ENCODE results near the gene KDR.

The KDR gene

DNA sequence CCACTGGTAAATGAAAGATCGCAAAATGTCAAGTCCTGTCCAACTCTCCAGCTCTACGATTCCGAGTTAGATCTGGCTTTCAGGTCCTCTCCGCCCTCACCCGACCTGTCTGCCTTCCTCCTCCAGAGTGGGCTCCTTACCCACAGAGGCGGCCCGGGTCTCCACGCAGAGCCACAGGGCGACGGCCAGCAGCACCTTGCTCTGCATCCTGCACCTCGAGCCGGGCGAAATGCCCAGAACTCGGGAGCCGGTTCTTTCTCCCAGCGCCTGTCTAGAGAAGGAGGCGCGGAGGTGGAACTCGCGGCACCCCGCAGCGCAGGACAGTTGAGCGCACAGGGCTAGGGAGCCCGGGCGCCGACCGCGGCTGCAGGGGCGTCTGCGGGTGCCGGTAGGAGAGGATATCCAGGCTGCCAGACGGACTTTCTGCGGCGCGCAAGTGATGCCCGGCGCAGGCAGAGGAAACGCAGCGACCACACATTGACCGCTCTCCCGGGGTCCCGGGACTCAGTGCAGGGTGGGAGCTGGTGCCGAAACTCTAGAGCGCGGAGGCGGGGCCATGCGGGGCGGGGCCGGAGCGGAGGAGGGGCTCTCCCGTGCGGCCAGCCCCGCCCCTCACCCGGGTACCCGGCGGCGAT is at the start of gene KDR:
KDR (minus strand) TSS at position 509 of the 635 bp plus-strand sequence; CDS start at position 207, 302 bp downstream.
- in situ Hi-C loops (cut with MboI; ENCODE audit: low pct_unique_long_range_greater_than_20kb, low sequenced_read_pairs): no loop called here
- no peak for DNase-seq

DNA sequence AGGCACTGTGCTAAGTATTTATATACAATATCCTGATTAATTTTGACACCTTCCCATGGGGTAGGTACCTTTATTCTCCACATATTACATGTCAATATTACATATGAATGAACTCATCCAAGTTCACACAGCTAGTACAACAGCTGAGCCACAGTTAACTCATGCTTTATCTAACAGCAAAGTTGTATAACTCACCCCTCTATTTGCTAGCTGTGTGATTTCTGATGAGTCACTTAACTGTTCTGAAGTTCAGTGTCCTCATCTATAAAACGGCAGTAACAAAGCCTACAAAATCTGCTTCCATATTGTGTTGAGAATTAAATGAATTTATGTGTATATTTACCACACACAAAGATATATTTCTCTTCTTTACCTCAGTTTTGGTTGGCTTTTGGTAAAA is 48.2 kb upstream of the KDR start:
- no peak for DNase-seq
- in situ Hi-C loops (cut with MboI; ENCODE audit: low pct_unique_long_range_greater_than_20kb, low sequenced_read_pairs): no loop called here

DNA sequence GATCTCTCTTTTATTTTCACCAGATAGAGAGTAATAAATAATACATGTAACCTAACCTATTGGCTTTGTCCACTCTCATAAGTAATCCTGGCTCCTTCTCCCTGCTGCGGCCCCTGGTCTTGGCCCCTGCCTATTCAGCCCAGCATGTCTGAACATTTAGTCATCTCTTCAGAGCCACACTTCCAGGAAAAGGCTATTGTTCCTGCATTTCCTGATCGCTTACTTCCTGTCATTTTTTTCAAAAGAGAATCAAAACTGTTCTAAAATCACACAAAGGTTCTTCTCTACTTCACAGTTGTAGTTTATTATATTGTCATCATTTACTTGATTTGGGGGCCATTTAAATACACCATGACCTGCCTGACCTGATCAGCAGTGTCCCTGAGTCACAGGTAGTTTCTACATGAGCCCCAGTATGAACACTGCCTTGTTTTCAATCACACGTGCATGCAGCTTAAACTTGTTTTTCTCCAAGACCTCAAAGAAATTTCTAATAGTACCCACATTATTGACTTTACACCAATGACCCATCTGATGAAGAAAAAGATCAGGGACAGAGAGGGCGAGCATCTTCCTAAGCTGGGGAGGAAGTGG is 47.4 kb upstream of the KDR start:
- in situ Hi-C loops (cut with MboI; ENCODE audit: low pct_unique_long_range_greater_than_20kb, low sequenced_read_pairs): no loop called here

DNA sequence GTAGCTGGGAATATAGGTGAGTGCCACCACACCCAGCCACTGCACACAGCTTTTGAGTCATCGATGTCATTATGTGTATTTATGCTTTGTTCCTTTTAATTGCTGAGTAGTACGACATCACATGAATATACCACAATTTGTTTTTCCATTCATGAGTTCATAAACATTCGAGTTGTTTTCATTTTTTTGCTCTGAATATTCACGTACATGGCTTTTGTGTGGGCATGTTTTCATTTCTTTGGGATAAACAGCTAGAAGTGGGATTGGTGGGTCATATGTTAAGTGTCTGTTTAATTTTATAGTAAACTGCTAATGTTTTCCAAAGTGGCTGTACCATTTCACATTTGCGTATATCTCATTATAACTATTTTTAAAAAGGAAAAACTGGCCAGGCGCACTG is 45.1 kb upstream of the KDR start:
- in situ Hi-C loops (cut with MboI; ENCODE audit: low pct_unique_long_range_greater_than_20kb, low sequenced_read_pairs): no loop called here

More for the DNA sequence above, 47.4 kb upstream of the KDR start:
- DNase-seq: no peak

DNA sequence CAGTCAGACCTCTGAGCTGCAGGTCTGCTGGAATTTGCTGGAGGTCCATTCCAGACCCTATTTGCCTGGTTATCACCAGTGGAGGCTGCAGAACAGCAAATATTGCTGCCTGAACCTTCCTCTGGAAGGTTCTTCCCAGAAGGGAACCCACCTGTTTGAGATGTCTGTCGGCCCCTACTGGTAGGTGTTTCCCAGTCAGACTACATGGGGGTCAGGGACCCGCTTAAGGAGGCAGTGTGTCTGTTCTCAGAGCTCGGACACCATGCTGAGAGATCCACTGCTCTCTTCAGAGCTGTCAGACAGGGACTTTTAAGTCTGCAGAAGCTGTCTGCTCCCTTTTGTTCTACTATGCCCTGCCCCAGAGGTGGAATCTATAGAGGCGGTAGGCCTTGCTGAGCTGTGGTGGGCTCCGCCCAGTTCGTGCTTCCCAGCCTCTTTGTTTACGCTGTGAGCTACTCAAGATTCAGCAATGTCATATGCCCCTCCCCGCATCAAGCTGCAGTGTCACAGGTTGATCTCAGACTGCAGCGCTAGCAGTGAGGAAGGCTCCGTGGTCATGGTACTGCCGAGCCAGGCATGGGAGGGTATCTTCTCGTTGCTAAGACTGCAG is 44.1 kb upstream of the KDR start:
- no peak for DNase-seq
- in situ Hi-C loops (cut with MboI; ENCODE audit: low pct_unique_long_range_greater_than_20kb, low sequenced_read_pairs): no loop called here

More for the DNA sequence above, 45.1 kb upstream of the KDR start:
- DNase-seq: no peak

DNA sequence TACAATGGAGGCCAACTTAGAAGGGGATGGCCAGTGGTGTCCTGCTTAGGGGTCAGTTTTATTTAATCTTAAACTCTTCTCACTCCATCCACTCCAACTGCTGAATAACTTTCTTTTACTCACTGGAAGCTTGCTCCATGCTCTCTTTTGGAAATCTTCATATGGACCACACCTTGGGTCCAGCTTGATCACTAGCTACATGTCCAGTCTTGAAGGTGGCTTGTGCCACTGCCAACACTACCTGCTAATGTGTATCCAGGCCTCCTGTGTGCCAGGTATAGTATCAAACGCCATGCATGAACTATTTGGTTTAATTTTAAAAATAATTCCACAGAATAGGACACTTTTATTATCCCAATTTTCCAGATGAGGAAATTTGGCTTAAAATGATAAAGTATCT is 37.0 kb upstream of the KDR start:
- no peak for DNase-seq
- in situ Hi-C loops (cut with MboI; ENCODE audit: low pct_unique_long_range_greater_than_20kb, low sequenced_read_pairs): no loop called here

DNA sequence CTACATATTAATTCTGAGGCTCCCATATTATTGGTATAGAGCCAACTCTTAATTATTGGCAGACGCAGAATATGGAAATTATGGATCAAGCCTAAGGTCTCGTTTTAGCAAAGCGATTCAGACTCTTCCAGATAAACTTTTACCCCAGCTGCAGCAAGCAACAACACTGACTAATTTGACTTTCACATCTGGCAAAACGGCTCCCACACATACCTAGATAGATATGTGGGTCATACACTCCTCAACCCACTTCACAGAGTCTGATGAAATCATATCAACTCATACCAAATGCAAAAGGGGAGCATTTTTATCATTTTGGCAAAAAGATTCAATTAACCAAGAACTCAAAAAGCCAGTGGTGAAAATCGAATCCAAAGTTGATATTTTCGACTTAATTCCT is 36.3 kb upstream of the KDR start:
- in situ Hi-C loops (cut with MboI; ENCODE audit: low pct_unique_long_range_greater_than_20kb, low sequenced_read_pairs): no loop called here
- no peak for DNase-seq

DNA sequence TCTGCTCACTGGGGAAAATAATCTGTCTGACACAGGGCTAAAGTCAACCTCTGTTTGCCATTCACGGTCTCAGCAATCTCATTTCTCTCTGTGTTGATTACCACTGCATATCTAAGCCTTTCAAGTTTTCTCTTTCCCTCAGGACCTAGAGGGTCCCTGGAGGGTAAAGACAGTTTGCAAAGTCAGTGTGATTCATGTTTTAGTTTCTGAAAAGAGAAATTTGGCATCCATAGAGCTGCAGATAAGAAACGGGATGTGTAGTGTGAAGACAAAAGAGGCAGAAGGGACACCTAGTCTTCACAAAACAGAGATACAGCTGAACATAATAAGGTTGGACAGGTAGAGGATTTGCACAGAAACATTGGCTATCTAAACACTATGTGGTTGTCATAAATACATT is 34.5 kb upstream of the KDR start:
- DNase-seq: no peak
- in situ Hi-C loops (cut with MboI; ENCODE audit: low pct_unique_long_range_greater_than_20kb, low sequenced_read_pairs): no loop called here

DNA sequence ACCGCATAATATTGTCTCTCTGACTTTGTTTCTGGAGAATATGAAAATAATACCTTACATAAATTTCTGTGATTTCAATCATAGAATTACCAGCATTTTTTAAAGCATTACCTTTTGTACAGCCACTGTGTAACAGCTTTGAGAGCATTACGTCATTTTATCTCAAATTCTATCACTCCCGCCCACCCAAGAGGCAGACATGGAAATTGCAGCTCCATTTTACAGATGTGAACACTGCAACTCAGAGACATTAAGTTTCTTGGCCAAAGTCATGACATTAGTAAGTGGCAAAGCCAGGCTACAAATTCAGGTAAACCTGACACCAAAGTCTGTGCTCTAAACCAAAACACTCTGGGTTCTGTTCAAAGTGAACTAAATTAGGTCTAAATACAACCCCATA is 33.6 kb upstream of the KDR start:
- in situ Hi-C loops (cut with MboI; ENCODE audit: low pct_unique_long_range_greater_than_20kb, low sequenced_read_pairs): no loop called here
- DNase-seq: no peak

DNA sequence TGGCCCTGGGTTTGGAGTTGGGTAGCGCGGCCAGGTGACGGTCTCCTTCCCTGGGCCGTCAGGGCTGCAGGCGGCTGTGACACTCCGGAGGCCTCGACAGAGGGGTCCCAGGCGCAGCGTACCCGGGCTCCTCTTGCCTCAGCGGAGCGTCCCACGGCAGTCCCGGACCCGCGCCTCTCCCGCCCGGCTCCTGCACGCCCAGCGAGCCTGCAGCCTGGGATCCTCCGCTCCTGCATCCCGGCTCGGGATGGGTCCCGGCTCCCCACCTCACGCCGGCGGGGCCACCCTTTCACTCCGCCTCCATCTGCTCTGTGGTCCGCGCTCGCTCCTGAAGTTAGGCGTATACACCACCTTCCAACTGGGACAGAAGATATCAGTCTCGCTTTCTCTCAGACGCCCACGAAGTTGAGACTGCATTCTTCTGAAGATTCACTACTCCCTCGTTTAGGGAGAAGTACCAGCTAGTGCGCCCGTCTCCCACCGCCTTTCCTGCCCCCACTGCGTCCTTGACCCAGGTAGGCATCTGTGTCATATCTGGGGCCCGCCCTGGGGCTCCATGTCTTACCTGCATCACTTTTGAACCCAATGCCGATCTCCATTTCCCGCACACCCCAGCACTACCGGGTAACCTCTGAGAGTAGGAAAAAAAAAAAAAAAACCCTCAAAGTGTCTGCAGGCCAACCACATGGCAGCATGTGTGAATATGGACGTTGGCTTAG is 32.3 kb upstream of the KDR start:
- no peak for DNase-seq
- in situ Hi-C loops (cut with MboI; ENCODE audit: low pct_unique_long_range_greater_than_20kb, low sequenced_read_pairs): no loop called here

DNA sequence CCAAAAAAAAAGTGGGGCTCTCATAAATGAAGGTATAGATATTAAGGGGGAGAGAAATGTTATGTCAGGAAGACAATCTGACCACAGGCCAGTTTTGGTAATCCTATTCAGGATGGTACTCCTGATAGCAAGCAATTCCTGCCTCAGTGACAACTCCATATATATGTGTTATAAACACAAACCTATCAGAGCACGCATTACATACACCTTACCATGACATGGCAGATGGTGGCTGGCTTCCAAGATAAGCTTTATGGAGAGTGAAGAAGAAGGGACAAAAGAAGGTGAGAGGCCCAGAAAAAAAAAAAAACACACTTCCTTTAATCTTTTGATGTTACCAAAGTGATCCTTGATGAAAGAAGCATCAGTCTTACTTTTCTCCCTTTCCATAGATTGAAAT is 29.5 kb upstream of the KDR start:
- in situ Hi-C loops (cut with MboI; ENCODE audit: low pct_unique_long_range_greater_than_20kb, low sequenced_read_pairs): no loop called here
- no peak for DNase-seq

DNA sequence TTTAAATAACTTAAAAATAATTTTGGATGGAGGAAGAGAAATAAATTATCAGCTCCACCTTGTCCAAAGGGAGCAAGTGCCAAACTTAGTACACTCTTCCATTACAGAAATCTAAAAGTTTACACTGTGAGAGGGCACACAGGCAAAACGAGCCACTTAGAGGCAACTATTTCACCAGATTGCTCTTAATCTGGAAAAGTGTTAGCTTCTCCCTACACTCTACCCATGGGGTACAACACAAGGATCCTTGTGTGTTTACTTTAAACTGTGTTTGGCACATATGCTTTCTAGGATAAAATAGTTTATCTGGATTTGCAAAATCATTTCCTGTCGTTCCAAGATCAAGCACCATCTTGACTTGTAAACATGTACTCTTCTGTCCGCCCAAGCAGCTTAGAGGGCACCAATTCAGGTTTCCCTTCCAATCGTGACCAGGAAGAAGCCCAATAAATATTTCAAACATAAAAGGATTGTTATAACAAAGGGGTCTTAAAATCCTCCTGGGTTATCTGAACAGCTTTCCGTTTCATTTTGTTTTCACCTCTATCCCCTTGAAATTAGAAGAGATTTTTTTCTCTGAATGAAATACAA is 29.0 kb upstream of the KDR start:
- in situ Hi-C loops (cut with MboI; ENCODE audit: low pct_unique_long_range_greater_than_20kb, low sequenced_read_pairs): no loop called here
- DNase-seq: no peak

DNA sequence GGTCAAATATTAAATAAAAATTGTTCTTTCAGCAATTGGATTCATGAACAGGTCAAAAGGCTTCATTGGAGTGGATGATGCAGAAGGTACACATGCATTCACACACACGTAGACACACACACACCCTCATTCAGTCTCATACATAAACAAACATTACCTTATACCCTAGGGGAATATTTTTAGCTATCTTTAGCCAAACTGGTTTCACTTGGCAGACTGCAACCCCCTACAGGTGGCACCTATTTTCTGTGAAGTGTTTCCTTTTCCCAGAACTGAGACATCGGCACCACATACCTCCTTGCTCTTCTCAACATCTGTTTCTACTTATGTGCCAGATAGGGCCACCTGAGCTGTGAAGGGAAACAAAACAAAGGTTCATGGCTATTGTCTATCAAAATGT is 18.5 kb upstream of the KDR start:
- no peak for DNase-seq
- in situ Hi-C loops (cut with MboI; ENCODE audit: low pct_unique_long_range_greater_than_20kb, low sequenced_read_pairs): no loop called here

DNA sequence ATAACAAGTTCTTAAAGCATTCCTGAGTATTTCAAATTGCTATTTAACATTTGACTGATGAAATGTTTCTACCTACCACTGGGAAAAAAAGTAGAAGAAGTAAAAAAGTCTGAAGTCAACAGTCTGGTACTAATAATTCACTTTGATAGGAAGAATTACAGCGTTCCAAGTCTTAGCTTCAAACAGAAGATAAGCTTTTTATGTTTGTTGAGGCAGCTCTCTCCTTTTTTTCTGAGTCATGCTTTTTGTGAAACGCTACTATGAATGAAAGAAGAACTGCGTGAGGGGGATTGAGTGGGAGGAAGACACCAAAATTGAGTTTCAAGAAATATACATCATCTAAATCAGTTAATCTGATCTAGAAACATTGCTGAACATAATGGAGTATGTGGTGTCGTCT is 13.0 kb upstream of the KDR start:
- in situ Hi-C loops (cut with MboI; ENCODE audit: low pct_unique_long_range_greater_than_20kb, low sequenced_read_pairs): no loop called here
- DNase-seq: no peak

DNA sequence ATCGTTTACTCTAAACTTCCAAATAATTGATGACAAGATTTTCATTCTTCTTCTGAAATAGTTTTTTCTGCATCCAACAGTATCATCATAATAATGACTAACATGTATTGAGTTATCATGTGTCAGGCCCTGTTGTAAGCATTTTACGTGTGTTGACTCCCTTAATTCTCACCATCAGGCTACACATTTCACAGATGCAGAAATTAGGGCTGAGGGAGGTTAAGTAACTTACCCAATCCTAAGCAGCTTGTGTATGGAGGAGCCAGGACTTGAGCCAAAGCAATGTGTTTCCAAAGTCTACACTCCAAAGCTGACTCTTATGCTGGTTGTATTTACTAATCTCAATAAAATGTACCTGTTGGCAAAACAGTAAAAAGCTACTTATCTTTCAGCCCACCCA is 11.2 kb upstream of the KDR start:
- in situ Hi-C loops (cut with MboI; ENCODE audit: low pct_unique_long_range_greater_than_20kb, low sequenced_read_pairs): no loop called here
- no peak for DNase-seq

DNA sequence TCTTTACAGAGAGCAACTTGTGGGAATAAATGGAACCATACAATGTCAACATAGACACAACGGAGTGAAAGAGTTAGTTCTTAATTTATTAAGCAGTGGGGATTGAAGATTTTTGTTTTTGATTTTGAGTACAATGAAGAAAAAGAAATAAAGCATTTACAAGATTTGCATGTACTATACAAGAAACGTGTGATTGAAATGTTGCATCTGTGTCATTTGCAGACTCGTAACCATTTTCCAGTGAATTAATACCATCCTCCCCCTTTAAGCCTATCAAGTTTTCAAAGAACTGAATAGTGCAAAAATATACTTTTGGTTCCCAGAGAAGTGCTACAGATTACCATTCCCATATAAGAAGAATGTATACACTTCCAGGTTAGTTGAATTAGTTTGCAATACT is 8.6 kb upstream of the KDR start:
- DNase-seq: no peak
- in situ Hi-C loops (cut with MboI; ENCODE audit: low pct_unique_long_range_greater_than_20kb, low sequenced_read_pairs): no loop called here

DNA sequence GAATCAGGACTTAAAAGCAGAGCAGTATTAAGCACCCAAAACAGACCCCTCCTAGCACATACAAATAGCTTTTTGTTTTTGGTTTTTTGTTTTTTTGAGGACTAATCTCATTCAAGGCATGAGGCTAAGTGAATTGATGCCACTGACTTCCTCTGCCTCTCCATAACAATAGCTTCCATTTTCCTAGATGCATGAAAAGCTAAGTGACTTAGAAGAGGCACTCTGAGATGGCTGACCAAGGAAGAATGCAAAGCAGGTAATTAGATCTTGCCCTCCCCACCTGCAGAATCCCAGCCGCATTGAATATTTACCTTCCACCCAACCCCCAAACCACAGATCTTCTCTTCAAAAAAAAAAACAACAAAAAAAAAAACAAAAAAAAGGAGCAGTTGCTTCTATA is 7.4 kb upstream of the KDR start:
- no peak for DNase-seq
- in situ Hi-C loops (cut with MboI; ENCODE audit: low pct_unique_long_range_greater_than_20kb, low sequenced_read_pairs): no loop called here

DNA sequence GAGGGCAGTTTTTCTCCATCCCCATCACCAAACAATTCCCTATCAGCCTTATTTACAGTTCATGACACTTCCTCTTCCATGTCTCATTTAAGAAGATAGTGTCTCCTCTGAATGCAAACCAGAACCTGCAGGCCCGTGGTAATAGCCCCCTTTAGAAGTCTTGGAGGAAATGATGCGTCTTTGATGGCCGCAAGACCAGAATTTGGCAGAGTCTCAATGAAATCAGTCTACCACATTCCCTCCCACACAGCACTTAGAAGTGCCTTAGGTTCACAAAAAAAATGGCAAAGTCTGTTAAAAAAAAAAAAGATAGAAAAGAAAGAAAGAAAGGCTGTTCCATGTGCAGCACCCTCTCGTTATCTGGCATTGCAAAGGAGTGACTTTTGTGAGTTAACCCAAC is 2.1 kb upstream of the KDR start:
- DNase-seq: peak; percentile 33
- in situ Hi-C loops (cut with MboI; ENCODE audit: low pct_unique_long_range_greater_than_20kb, low sequenced_read_pairs): no loop called here

DNA sequence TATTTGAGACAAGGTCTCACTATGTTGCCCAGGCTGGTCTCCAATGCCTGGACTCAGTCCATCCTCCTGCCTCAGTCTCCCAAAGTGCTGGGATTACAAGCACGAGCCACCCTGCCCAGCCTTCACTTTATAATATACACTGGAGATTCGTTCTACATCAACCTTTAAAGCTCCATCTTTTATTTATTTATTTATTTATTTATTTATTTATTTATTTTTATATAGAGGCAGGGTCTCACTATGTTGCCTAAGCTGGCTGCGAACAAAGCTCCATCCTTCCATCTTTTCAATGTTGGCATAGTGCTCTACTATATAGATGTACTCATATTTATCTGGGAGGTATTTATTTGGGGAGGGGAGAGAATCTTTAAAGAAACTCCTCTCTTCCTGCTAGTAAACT is 1.7 kb upstream of the KDR start:
- in situ Hi-C loops (cut with MboI; ENCODE audit: low pct_unique_long_range_greater_than_20kb, low sequenced_read_pairs): no loop called here

More for the DNA sequence above, 1.7 kb upstream of the KDR start:
- no peak for DNase-seq

Measured in KBM-7 (cell line).